Endothelial cell of umbilical vein (primary cell): ENCODE data around the gene USP6NL. TPM values are rescaled to one million over a fixed set of nuclear protein-coding genes. Genes with fewer than 3 reads are reported as not detected.

Experiments used
- BruUV-seq: library from RNA; stranded (reverse); fragments of 400-500 nt; replicated peaks from 2 replicates; lab custom pipeline; 2021; lab: Mats Ljungman, UMichigan
- CTCF ChIA-PET: fragments of 300-600, 350-600 bp; sonication (Branson Sonifier 250); formaldehyde crosslinking; loops from one replicate; lab custom pipeline; 2021; ENCODE audit warnings: antibody characterized with exemption, inconsistent platforms; lab: Charles Lee
- POLR2A ChIA-PET: fragments of 300-600, 350-600 bp; sonication (Branson Sonifier 250); formaldehyde crosslinking; loops from one replicate; lab custom pipeline; 2021; ENCODE audit warnings: antibody characterized with exemption, inconsistent platforms; lab: Charles Lee
- DNase-seq: peaks from one replicate; pipeline ENCODE4 v3.0.0-alpha.2; 2011; ENCODE audit warnings: low read depth, low spot score
- FAIRE-seq: peaks from 2 replicates; lab custom pipeline; 2011; peaks lifted over from hg19 to GRCh38; lab: Jason Lieb, UNC
- H2AFZ ChIP-seq: 2 replicates; pipeline ENCODE4 v1.6.0; 2012; ENCODE audit warnings: low read depth, low read length, control low read depth, inconsistent platforms
- H3K27ac ChIP-seq: 2 replicates; pipeline ENCODE4 v1.5.1; 2011; ENCODE audit warnings: low read depth, mild to moderate bottlenecking, control low read depth, low read length, moderate library complexity; ENCODE audit not compliant: insufficient read depth
- H3K27me3 ChIP-seq, 2 experiments: 2 replicates each; pipeline versions ENCODE4 v1.6.0 to v1.6.1; 2011; ENCODE audit warnings: low read length in 2 of 2, mixed read lengths in 1 of 2; ENCODE audit not compliant: control insufficient read depth in 2 of 2, insufficient read depth in 2 of 2
- H3K36me3 ChIP-seq, 2 experiments: 2 replicates in 1 of 2; 3 replicates in 1 of 2; pipeline ENCODE4 v1.5.1; 2011; ENCODE audit warnings: low read length in 2 of 2, mild to moderate bottlenecking in 1 of 2, moderate library complexity in 1 of 2; ENCODE audit not compliant: control insufficient read depth in 2 of 2, insufficient read depth in 2 of 2; ENCODE audit errors: extremely low read depth in 1 of 2
- H3K4me1 ChIP-seq: 3 replicates; pipeline ENCODE4 v1.5.1; 2011; ENCODE audit warnings: mild to moderate bottlenecking, low read length; ENCODE audit not compliant: control insufficient read depth, insufficient read depth; ENCODE audit errors: extremely low read depth
- H3K4me2 ChIP-seq: 2 replicates; pipeline ENCODE4 v1.6.1; 2011; ENCODE audit warnings: low read length, control low read depth, mixed read lengths; ENCODE audit not compliant: insufficient read depth
- H3K4me3 ChIP-seq, 3 experiments: fragments of 200-600 bp in 1 of 3; sonication (generic), shearing (Covaris generic) in 1 of 3; replicated peaks in 1 of 3; 2 replicates each; pipeline ENCODE4 v1.5.1; 2011 to 2016; ENCODE audit warnings: control low read depth in 3 of 3, low read length in 3 of 3, mild to moderate bottlenecking in 2 of 3, inconsistent platforms in 1 of 3, low read depth in 1 of 3, moderate library complexity in 1 of 3; ENCODE audit not compliant: insufficient read depth in 1 of 3
- H3K79me2 ChIP-seq: 2 replicates; pipeline ENCODE4 v1.6.0; 2012; ENCODE audit warnings: low read length, inconsistent platforms; ENCODE audit not compliant: control insufficient read depth, insufficient read depth
- H3K9ac ChIP-seq: replicated peaks from 2 replicates; pipeline ENCODE3; 2011; ENCODE audit warnings: low read length, control low read depth; ENCODE audit not compliant: insufficient read depth; ENCODE audit errors: extremely low read depth
- H3K9me1 ChIP-seq: replicated peaks from 3 replicates; pipeline ENCODE4 v1.6.0; 2011; ENCODE audit warnings: mild to moderate bottlenecking, low read length; ENCODE audit not compliant: control insufficient read depth, insufficient read depth; ENCODE audit errors: extremely low read depth
- H3K9me3 ChIP-seq: replicated peaks from 2 replicates; pipeline ENCODE4 v1.5.1; 2012; ENCODE audit warnings: low read length, inconsistent platforms; ENCODE audit not compliant: control insufficient read depth, insufficient read depth
- H4K20me1 ChIP-seq: replicated peaks from 2 replicates; pipeline ENCODE3; 2011; ENCODE audit warnings: mild to moderate bottlenecking, low read length; ENCODE audit not compliant: control insufficient read depth, insufficient read depth; ENCODE audit errors: extremely low read depth
- CTCF ChIP-seq, 2 donors: IDR thresholded peaks; 1 replicate in 1 of 2; 2 replicates in 1 of 2; pipeline ENCODE4 v1.5.1; 2011; ENCODE audit warnings: low read length in 2 of 2, mild to moderate bottlenecking in 2 of 2, moderate library complexity in 2 of 2, control low read depth in 1 of 2, inconsistent platforms in 1 of 2, low read depth in 1 of 2; ENCODE audit not compliant: insufficient read depth in 1 of 2; ENCODE audit errors: extremely low read depth in 1 of 2
- FOS ChIP-seq: IDR thresholded peaks from 2 replicates; pipeline ENCODE4 v1.6.1; 2011; ENCODE audit warnings: mild to moderate bottlenecking, low read length, moderate library complexity, borderline replicate concordance; ENCODE audit not compliant: insufficient read depth
- GATA2 ChIP-seq: IDR thresholded peaks from 2 replicates; pipeline ENCODE4 v1.7.0; 2011; ENCODE audit warnings: low read depth, mild to moderate bottlenecking, moderate library complexity, mixed read lengths, low read length; ENCODE audit not compliant: insufficient read length, insufficient read depth
- JUN ChIP-seq: IDR thresholded peaks from 2 replicates; pipeline ENCODE4 v1.6.1; 2011; ENCODE audit warnings: borderline replicate concordance, low read depth; ENCODE audit not compliant: insufficient read length, insufficient read depth
- MAX ChIP-seq: IDR thresholded peaks from 2 replicates; pipeline ENCODE4 v1.6.1; 2011; ENCODE audit not compliant: insufficient read depth, insufficient read length
- dilution Hi-C: fragments of 300-500 bp; cut with MboI; formaldehyde crosslinking; loops from one replicate; pipeline ENCODE4 v1.15.0; 2019; ENCODE audit warnings: low sequenced_read_pairs; ENCODE audit not compliant: extremely low pct_ligation_motif_present
- intact Hi-C: fragments of 100-400 bp; cut with micrococcal nuclease; formaldehyde crosslinking; loops from one replicate; pipeline ENCODE4 v1.10.0; 2022
- polyA plus RNA-seq, 4 experiments: library from polyadenylated mRNA; depleted of rRNA in 3 of 4; stranded (reverse) in 3 of 4; unstranded in 1 of 4; fragments of >200 nt; gene quantifications; 2 replicates each; pipeline versions ENCODE4 v1.2.1 to v1.2.3, GENCODE V29; 2011 to 2012; ENCODE audit warnings: missing spikeins in 1 of 4
- total RNA-seq: library from RNA; stranded (reverse); gene quantifications from 2 replicates; pipeline ENCODE4 v1.2.3, GENCODE V29; 2021

The USP6NL gene
- total and polyA plus RNA-seq, 2 donors (not counting 3 experiments of a cell fraction or from before 2014, with no cell fraction given), result 13.5 to 29.2 TPM

GRCh38 chr10:11655836-11656235 is 44.4 kb upstream of the USP6NL start:
- intact Hi-C loops, result no loop called here

GRCh38 chr10:11654659-11655058 is 43.2 kb upstream of the USP6NL start:
- dilution Hi-C loops (no loop called here), intact Hi-C loops (no loop called here)
- Histone ChIP-seq H3K4me3 (no peak overlapping the region), H3K4me1 (peaks cover 2% of the 10 kb centered on the region), H3K9me1 (no peaks in the 10 kb centered on the region), H3K9me3 (no peaks in the 10 kb centered on the region), H3K36me3 (no peaks in the 10 kb centered on the region), H4K20me1 (no peaks in the 10 kb centered on the region), H3K79me2 (no peaks in the 10 kb centered on the region), H3K27ac (no peak overlapping the region), H3K9ac (no peak overlapping the region), H3K4me2 (no peak overlapping the region), H2AFZ (no peak overlapping the region), H3K27me3 (peaks cover 0 to under 1% of the 10 kb centered on the region in 2 experiments)
- POLR2A ChIA-PET, result no interaction called here
- no peak for FAIRE-seq
- TF ChIP-seq CTCF (IDR thresholded peaks at IDR 0.05; ENCODE audit: extremely low read depth in 1 of 2, insufficient read depth in 1 of 2, low read depth in 1 of 2, low read length in 2 of 2) (no peak), GATA2 (no peak), FOS (no peak)
- CTCF ChIA-PET, result interaction anchor here (0.9 kb wide), 1 partner anchor 19 kb away, joined by 3 read pairs; no protein-coding TSS in a partner anchor
- no TSS peak for BruUV-seq
- DNase-seq, result no peak

More at GRCh38 chr10:11655836-11656235, 44.4 kb upstream of the USP6NL start:
- Histone ChIP-seq H3K27me3 (peaks cover 4 to 5% of the 10 kb centered on the region in 2 experiments), H3K27ac (no peak overlapping the region), H3K9ac (no peak overlapping the region), H4K20me1 (no peaks in the 10 kb centered on the region), H3K9me1 (no peaks in the 10 kb centered on the region), H2AFZ (no peak overlapping the region), H3K9me3 (no peaks in the 10 kb centered on the region), H3K79me2 (no peaks in the 10 kb centered on the region), H3K36me3 (no peaks in the 10 kb centered on the region), H3K4me2 (no peak overlapping the region), H3K4me3 (no peak overlapping the region), H3K4me1 (no peaks in the 10 kb centered on the region)
- peak; percentile 30 for TF ChIP-seq GATA2
- TF ChIP-seq MAX, result no peak
- no peak for TF ChIP-seq JUN
- POLR2A ChIA-PET, result no interaction called here
- FAIRE-seq, result no peak
- CTCF ChIA-PET, result interaction anchor here (0.9 to 1.0 kb wide), 3 partner anchors 20 to 102 kb away, joined by 3 to 4 read pairs (median 3); no protein-coding TSS in a partner anchor
- dilution Hi-C loops, result no loop called here
- peak; percentile 25 for DNase-seq
- BruUV-seq, result no TSS peak
